GM10266 (cell line): ENCODE data around the gene OR2L13.
"Not testable (repeated sequence)": the region's sequence is repeated elsewhere in the genome, so short reads cannot be mapped to it uniquely, and the experiment has no call there.

ENCODE experiments used
- DNase-seq: peaks from one replicate; pipeline ENCODE4 v3.0.0; 2012; ENCODE audit errors: extremely low spot score
- CTCF ChIP-seq: IDR thresholded peaks from 2 replicates; pipeline ENCODE4 v1.5.1; 2012; ENCODE audit warnings: mild to moderate bottlenecking, low read depth; ENCODE audit not compliant: control insufficient read depth, insufficient read depth; ENCODE audit errors: missing control alignments

Gene OR2L13

GRCh38 chr1:248065604-248066003, 29.4 kb upstream of the OR2L13 start:
- no peak for DNase-seq
- no peak for TF ChIP-seq CTCF

- not testable (repeated sequence) for DNase-seq
Observed at GRCh38 chr1:248083864-248084263, 11.1 kb upstream of the OR2L13 start.

GRCh38 chr1:248098529-248098928, 3.5 kb downstream of the OR2L13 start:
- no peak for TF ChIP-seq CTCF
- no peak for DNase-seq

- TF ChIP-seq CTCF, result no peak
Observed at GRCh38 chr1:248102847-248103246, 7.9 kb downstream of the OR2L13 start.

GRCh38 chr1:248111157-248111556, 16.2 kb downstream of the OR2L13 start:
- no peak for DNase-seq
- TF ChIP-seq CTCF, result no peak

More at GRCh38 chr1:248102847-248103246, 7.9 kb downstream of the OR2L13 start:
- no peak for DNase-seq

- no peak for TF ChIP-seq CTCF
- no peak for DNase-seq
Observed at GRCh38 chr1:248114890-248115289, 19.9 kb downstream of the OR2L13 start.

- no peak for DNase-seq
- TF ChIP-seq CTCF, result no peak
Observed at GRCh38 chr1:248127653-248128052, 32.7 kb downstream of the OR2L13 start.

- TF ChIP-seq CTCF, result no peak
- no peak for DNase-seq
Observed at GRCh38 chr1:248136811-248137210, 41.8 kb downstream of the OR2L13 start.
